Measurements from ENCODE around the gene CREB3L2. TPM values are rescaled to one million over a fixed set of nuclear protein-coding genes. Genes with fewer than 3 reads are reported as not detected.
"Not testable (repeated sequence)": the region's sequence is repeated elsewhere in the genome, so short reads cannot be mapped to it uniquely, and the experiment has no call there.

The CREB3L2 gene, protein sequence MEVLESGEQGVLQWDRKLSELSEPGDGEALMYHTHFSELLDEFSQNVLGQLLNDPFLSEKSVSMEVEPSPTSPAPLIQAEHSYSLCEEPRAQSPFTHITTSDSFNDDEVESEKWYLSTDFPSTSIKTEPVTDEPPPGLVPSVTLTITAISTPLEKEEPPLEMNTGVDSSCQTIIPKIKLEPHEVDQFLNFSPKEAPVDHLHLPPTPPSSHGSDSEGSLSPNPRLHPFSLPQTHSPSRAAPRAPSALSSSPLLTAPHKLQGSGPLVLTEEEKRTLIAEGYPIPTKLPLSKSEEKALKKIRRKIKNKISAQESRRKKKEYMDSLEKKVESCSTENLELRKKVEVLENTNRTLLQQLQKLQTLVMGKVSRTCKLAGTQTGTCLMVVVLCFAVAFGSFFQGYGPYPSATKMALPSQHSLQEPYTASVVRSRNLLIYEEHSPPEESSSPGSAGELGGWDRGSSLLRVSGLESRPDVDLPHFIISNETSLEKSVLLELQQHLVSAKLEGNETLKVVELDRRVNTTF
- total RNA-seq: 8.4 and 22.1 TPM in 2 replicates

DNA sequence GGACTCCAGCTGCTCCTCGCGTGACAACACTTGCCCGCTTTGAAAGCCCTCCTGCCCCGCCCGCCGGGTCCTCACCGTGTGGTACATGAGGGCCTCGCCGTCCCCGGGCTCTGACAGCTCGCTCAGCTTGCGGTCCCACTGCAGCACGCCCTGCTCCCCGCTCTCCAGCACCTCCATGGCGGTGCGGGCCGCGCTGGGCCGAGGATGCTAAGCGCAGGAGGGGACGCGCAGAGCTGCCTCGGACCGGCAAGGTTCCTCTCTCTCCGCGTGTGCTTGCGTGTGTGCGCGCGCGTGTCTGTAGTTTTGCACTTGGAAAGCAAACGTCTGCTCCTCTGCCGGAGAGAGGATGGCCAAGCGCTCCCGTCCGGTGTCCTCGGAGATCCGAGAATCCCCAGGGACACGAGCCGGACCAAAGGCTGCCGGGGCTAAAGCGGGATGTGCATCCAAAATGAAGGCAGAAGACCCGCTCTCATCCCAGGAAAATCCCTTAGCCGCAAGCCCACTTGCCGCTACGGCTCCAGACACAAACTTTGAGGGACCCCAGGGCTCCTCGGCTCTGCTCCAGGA, at the start of gene CREB3L2:
Gene CREB3L2 (minus strand): TSS at position 558 of the 567 bp plus-strand sequence. CDS start 381 bp downstream, at position 177.
- no peaks in the 10 kb centered on the region for H3K36me3 ChIP-seq (ENCODE audit: control insufficient read depth, insufficient read depth, low read length)
- peak; percentile 36 for DNase-seq (ENCODE audit: low read depth)
- TF ChIP-seq, protein P1, sequence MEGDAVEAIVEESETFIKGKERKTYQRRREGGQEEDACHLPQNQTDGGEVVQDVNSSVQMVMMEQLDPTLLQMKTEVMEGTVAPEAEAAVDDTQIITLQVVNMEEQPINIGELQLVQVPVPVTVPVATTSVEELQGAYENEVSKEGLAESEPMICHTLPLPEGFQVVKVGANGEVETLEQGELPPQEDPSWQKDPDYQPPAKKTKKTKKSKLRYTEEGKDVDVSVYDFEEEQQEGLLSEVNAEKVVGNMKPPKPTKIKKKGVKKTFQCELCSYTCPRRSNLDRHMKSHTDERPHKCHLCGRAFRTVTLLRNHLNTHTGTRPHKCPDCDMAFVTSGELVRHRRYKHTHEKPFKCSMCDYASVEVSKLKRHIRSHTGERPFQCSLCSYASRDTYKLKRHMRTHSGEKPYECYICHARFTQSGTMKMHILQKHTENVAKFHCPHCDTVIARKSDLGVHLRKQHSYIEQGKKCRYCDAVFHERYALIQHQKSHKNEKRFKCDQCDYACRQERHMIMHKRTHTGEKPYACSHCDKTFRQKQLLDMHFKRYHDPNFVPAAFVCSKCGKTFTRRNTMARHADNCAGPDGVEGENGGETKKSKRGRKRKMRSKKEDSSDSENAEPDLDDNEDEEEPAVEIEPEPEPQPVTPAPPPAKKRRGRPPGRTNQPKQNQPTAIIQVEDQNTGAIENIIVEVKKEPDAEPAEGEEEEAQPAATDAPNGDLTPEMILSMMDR (IDR thresholded peaks at IDR 0.05; ENCODE audit: insufficient read depth, low read length, severe bottlenecking): no peak
- no peaks in the 10 kb centered on the region for H3K27me3 ChIP-seq (ENCODE audit: control insufficient read depth, insufficient read depth, low read length)
- no peak for FAIRE-seq
- H3K4me3 ChIP-seq (ENCODE audit: low read depth, low read length): peak within 1 kb of the TSS; percentile 97

DNA sequence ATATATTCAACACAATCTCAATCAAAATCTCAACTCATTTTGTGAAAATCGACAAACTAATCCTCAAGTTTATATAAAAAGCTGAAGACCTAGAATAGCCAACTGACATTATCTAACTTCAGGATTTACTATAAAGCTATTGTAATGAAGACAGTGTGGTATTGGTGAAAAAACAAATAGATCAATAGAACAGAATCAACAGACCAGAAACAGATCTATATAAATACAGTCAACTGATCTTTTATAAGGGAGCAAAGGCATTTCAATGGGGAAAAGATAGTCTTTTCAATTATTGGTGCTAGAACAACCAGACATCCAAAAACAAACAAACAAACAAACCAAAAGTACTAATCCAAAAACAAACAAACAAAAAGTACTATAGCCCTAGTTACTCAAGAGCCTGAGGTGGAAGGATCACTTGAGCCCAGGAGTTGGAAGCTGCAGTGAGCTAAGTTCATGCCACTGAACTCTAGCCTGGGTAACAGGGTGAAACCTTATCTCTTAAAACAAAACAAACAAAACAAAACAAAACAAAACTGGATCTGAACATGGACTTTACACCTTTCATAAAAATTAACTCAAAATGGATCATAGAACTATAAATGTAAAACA, 47.7 kb upstream of the CREB3L2 start:
- TF ChIP-seq, protein P1 (IDR thresholded peaks at IDR 0.05; ENCODE audit: insufficient read depth, low read length, severe bottlenecking): no peak
- H3K4me3 ChIP-seq (ENCODE audit: low read depth, low read length): no peak overlapping the region
- H3K36me3 ChIP-seq (ENCODE audit: control insufficient read depth, insufficient read depth, low read length): no peaks in the 10 kb centered on the region
- no peaks in the 10 kb centered on the region for H3K27me3 ChIP-seq (ENCODE audit: control insufficient read depth, insufficient read depth, low read length)
- FAIRE-seq (no peak), DNase-seq (ENCODE audit: low read depth) (no peak)

DNA sequence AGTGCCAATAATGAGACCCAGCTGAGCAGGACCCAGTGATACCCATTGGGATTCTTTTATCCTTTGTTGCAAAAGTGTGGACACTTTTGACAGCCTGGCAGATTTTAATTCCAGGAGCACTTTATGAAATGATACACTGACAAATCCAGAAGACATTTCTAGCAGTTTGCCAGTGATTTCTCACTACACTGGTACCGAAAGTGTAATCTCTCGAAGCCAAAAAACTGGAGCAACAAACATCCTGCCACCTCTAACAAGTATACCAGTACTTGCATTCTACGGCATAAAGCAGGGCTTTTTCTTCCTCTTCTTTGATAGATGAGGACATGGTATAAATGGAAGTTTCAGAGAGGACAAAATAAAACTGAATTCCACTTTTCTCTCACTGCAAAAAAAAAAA, 46.0 kb upstream of the CREB3L2 start:
- no peak for FAIRE-seq
- Histone ChIP-seq H3K36me3 (ENCODE audit: control insufficient read depth, insufficient read depth, low read length) (no peaks in the 10 kb centered on the region), H3K4me3 (ENCODE audit: low read depth, low read length) (no peak overlapping the region), H3K27me3 (ENCODE audit: control insufficient read depth, insufficient read depth, low read length) (no peaks in the 10 kb centered on the region)
- TF ChIP-seq, protein P1 (IDR thresholded peaks at IDR 0.05; ENCODE audit: insufficient read depth, low read length, severe bottlenecking): no peak
- no peak for DNase-seq (ENCODE audit: low read depth)

DNA sequence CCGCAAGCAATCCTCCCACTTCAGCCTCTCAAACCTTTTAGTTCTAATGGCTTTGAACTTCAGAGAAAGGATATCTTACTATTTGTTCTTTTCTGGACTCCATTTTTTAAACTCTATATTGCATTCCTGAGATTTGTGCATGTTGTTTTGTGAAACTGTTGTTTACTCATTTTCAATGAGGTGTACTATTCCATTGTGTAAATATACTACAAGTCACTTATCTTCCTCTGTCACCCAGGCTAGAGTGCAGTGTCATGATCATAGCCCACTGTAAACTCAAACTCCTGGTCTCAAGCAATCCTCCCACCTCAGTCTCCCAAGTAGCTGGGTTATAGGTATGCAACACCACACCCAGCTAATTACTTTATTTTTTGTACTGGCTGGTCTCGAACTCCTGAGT, 43.0 kb upstream of the CREB3L2 start:
- DNase-seq (ENCODE audit: low read depth) (no peak), FAIRE-seq (no peak)
- no peak overlapping the region for H3K4me3 ChIP-seq (ENCODE audit: low read depth, low read length)
- H3K27me3 ChIP-seq (ENCODE audit: control insufficient read depth, insufficient read depth, low read length): no peaks in the 10 kb centered on the region
- TF ChIP-seq, protein P1 (IDR thresholded peaks at IDR 0.05; ENCODE audit: insufficient read depth, low read length, severe bottlenecking): no peak
- H3K36me3 ChIP-seq (ENCODE audit: control insufficient read depth, insufficient read depth, low read length): no peaks in the 10 kb centered on the region

DNA sequence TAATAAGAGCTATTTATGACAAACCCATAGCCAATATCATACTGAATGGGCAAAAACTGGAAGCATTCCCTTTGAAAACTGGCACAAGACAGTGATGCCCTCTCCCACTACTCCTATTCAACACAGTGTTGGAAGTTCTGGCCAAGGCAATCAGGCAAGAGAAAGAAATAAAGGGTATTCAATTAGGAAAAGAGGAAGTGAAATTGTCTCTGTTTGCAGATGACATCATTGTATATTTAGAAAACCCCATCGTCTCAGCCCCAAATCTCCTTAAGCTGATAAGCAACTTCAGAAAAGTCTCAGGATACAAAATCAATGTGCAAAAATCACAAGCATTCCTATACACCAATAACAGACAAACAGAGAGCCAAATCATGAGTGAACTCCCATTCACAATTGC, 38.2 kb upstream of the CREB3L2 start:
- H3K27me3 ChIP-seq (ENCODE audit: control insufficient read depth, insufficient read depth, low read length); DNase-seq (ENCODE audit: low read depth); H3K4me3 ChIP-seq (ENCODE audit: low read depth, low read length); H3K36me3 ChIP-seq (ENCODE audit: control insufficient read depth, insufficient read depth, low read length); FAIRE-seq: not testable (repeated sequence)

DNA sequence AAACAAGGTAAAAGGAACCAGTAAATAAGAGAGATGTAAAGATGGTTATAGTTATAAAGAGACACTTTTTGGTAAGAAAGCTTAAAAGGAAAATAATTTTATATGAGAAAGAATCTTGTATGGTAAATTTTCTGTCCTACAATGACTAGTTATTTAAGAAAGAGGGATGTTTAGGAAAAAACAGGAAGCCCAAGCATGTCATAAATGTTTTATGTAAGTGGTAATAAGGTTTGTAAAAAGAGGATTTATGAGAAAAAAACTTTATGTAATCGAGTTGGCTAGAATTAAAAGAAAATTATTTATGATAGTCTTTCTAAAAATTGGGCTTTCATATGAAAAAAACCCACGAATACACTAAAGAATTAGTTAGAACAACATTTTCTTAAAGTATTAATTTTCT, 34.2 kb upstream of the CREB3L2 start:
- FAIRE-seq: no peak
- TF ChIP-seq, protein P1 (IDR thresholded peaks at IDR 0.05; ENCODE audit: insufficient read depth, low read length, severe bottlenecking): no peak

More for the DNA sequence above, 34.2 kb upstream of the CREB3L2 start:
- DNase-seq (ENCODE audit: low read depth): no peak
- Histone ChIP-seq H3K27me3 (ENCODE audit: control insufficient read depth, insufficient read depth, low read length) (no peaks in the 10 kb centered on the region), H3K36me3 (ENCODE audit: control insufficient read depth, insufficient read depth, low read length) (no peaks in the 10 kb centered on the region), H3K4me3 (ENCODE audit: low read depth, low read length) (no peak overlapping the region)

Measured in bronchial epithelial cell (primary cell).